HepG2 (cell line): Measurements from ENCODE around the gene ODAM. TPM values are rescaled to one million over a fixed set of nuclear protein-coding genes. Genes with fewer than 3 reads are reported as not detected.

Experiments used
- ATAC-seq: fragments of 200-7000 bp; cut with Tn5 transposase; 3 replicates; pipeline ENCODE4 v1.9.1; 2020; ENCODE audit warnings: mild to moderate bottlenecking, moderate library complexity
- BruUV-seq: library from RNA; stranded (reverse); fragments of 400-500 nt; replicated peaks from 2 replicates; lab custom pipeline; 2021; lab: Mats Ljungman, UMichigan
- CTCF ChIA-PET: fragments of 300-600 bp; formaldehyde crosslinking; extraction: SDS; loops from one replicate; lab custom pipeline; 2021; ENCODE audit warnings: low total read pairs, inconsistent platforms, low intra/inter-chr PET ratio; lab: Yijun Ruan, JAX
- POLR2A ChIA-PET: fragments of 350-600 bp; sonication (Branson Sonifier 250); formaldehyde crosslinking; loops from one replicate; lab custom pipeline; 2020; ENCODE audit warnings: antibody characterized with exemption, inconsistent platforms; lab: Yijun Ruan, JAX
- DNase-seq: peaks from one replicate; pipeline ENCODE4 v3.0.0-alpha.2; 2015; ENCODE audit warnings: low spot score
- FAIRE-seq: peaks from 3 replicates; lab custom pipeline; 2011; peaks lifted over from hg19 to GRCh38; lab: Jason Lieb, UNC
- H2AFZ ChIP-seq: one replicate; pipeline ENCODE4 v1.6.1; 2011; ENCODE audit warnings: low read length, inconsistent platforms
- H3K27ac ChIP-seq: fragments of 300-600 bp; 3 replicates; pipeline ENCODE4 v1.8.0; 2011; ENCODE audit warnings: mixed run types, mild to moderate bottlenecking, mixed read lengths, low read length, inconsistent platforms; ENCODE audit not compliant: insufficient read depth; ENCODE audit errors: extremely low read length
- H3K27me3 ChIP-seq, 2 experiments: fragments of 200-600 bp in 1 of 2; 2 replicates in 1 of 2; 3 replicates in 1 of 2; pipeline versions ENCODE4 v1.6.0 to v1.8.0; 2011; ENCODE audit warnings: low read length in 2 of 2, mild to moderate bottlenecking in 2 of 2, moderate library complexity in 2 of 2, inconsistent platforms in 1 of 2; ENCODE audit not compliant: insufficient read depth in 2 of 2, control insufficient read depth in 1 of 2
- H3K36me3 ChIP-seq, 2 experiments: fragments of 200-600 bp in 1 of 2; replicated peaks in 1 of 2; 2 replicates in 1 of 2; 3 replicates in 1 of 2; pipeline versions ENCODE4 v1.5.1 to v1.8.0; 2011; ENCODE audit warnings: low read length in 2 of 2, inconsistent platforms in 1 of 2; ENCODE audit not compliant: insufficient read depth in 2 of 2, control insufficient read depth in 1 of 2
- H3K4me1 ChIP-seq: 2 replicates; pipeline ENCODE4 v1.5.1; 2012; ENCODE audit warnings: low read length, inconsistent platforms; ENCODE audit not compliant: insufficient read depth
- H3K4me2 ChIP-seq: 2 replicates; pipeline ENCODE4 v1.6.0; 2011; ENCODE audit warnings: low read depth, low read length, inconsistent platforms
- H3K4me3 ChIP-seq, 3 experiments: fragments of 200-600 bp in 1 of 3; sonication (generic), shearing (Covaris generic) in 1 of 3; replicated peaks in 1 of 3; 2 replicates each; pipeline ENCODE4 v1.5.1; 2011 to 2016; ENCODE audit warnings: low read length in 3 of 3, inconsistent platforms in 2 of 3, low read depth in 2 of 3, mild to moderate bottlenecking in 2 of 3, control low read depth in 1 of 3, mixed read lengths in 1 of 3; ENCODE audit not compliant: insufficient read depth in 1 of 3
- H3K79me2 ChIP-seq: one replicate; pipeline ENCODE4 v1.6.1; 2011; ENCODE audit warnings: low read length, inconsistent platforms; ENCODE audit not compliant: insufficient read depth
- H3K9ac ChIP-seq: 2 replicates; pipeline ENCODE4 v1.6.0; 2011; ENCODE audit warnings: mild to moderate bottlenecking, low read depth, low read length, inconsistent platforms; ENCODE audit not compliant: insufficient read depth
- H3K9me3 ChIP-seq: 2 replicates; pipeline ENCODE4 v1.5.1; 2012; ENCODE audit warnings: mild to moderate bottlenecking, low read length
- H4K20me1 ChIP-seq: 2 replicates; pipeline ENCODE4 v1.6.0; 2011; ENCODE audit warnings: inconsistent platforms, mild to moderate bottlenecking, low read length, moderate library complexity; ENCODE audit not compliant: insufficient read depth
- ASH2L ChIP-seq: fragments of 300-600, 200-600 bp; sonication (generic); IDR thresholded peaks from 2 replicates; pipeline ENCODE4 v1.7.0; 2017; ENCODE audit warnings: low read depth, mild to moderate bottlenecking, moderate library complexity, mixed read lengths, low read length; ENCODE audit not compliant: insufficient read length
- BRD4 ChIP-seq: sonication (generic); formaldehyde crosslinking; IDR thresholded peaks from 2 replicates; pipeline ENCODE4 v1.4.0; 2020; ENCODE audit warnings: missing genetic modification reagents
- GABPA ChIP-seq, 2 experiments: IDR thresholded peaks; 2 replicates each; pipeline ENCODE4 v1.6.1; 2011 to 2016; ENCODE audit warnings: low read depth in 2 of 2, low read length in 1 of 2, missing biosample characterization in 1 of 2, missing genetic modification characterization in 1 of 2
- HOXA7 ChIP-seq: sonication (generic); formaldehyde crosslinking; IDR thresholded peaks from 2 replicates; pipeline ENCODE4 v1.8.1; 2022; ENCODE audit warnings: mild to moderate bottlenecking, missing genetic modification reagents, moderate library complexity
- IKZF1 ChIP-seq: fragments of 450-650 bp; IDR thresholded peaks from 2 replicates; pipeline ENCODE4 v1.7.1; 2016
- ZFX ChIP-seq: sonication (generic); formaldehyde crosslinking; IDR thresholded peaks from 2 replicates; pipeline ENCODE4 v1.4.0; 2020; ENCODE audit warnings: mild to moderate bottlenecking, low read depth, missing genetic modification reagents, moderate library complexity
- ZMYM4 ChIP-seq: sonication (generic); formaldehyde crosslinking; IDR thresholded peaks from 2 replicates; pipeline ENCODE4 v1.8.1; 2023; ENCODE audit warnings: mild to moderate bottlenecking, missing genetic modification reagents
- ZNF24 ChIP-seq: fragments of 450-650 bp; IDR thresholded peaks from 2 replicates; pipeline ENCODE4 v1.6.1; 2017; ENCODE audit warnings: antibody characterized with exemption, mild to moderate bottlenecking
- ZNF3 ChIP-seq: IDR thresholded peaks from 2 replicates; pipeline ENCODE4 v1.7.0; 2017; ENCODE audit warnings: inconsistent platforms
- ZNF569 ChIP-seq: sonication (generic); formaldehyde crosslinking; IDR thresholded peaks from 2 replicates; pipeline ENCODE4 v1.5.0; 2020; ENCODE audit warnings: mild to moderate bottlenecking, missing genetic modification reagents, moderate library complexity, borderline replicate concordance
- ZNF780A ChIP-seq: sonication (generic); formaldehyde crosslinking; IDR thresholded peaks from 2 replicates; pipeline ENCODE4 v1.8.0; 2022; ENCODE audit warnings: mild to moderate bottlenecking, missing genetic modification reagents, moderate library complexity
- WGBS: methylation state at CpG from one replicate; pipeline ENCODE4 v1.1.6; 2017; ENCODE audit warnings: low lambda C conversion rate; 5-methylcytosine and 5-hydroxymethylcytosine counted together
- in situ Hi-C: cut with HindIII; loops from 2 replicates; pipeline ENCODE4 v1.10.0; 2017; ENCODE audit warnings: low pct_unique_long_range_greater_than_20kb; ENCODE audit not compliant: extremely low pct_ligation_motif_present
- intact Hi-C: fragments of 100-400 bp; cut with micrococcal nuclease; formaldehyde crosslinking; loops from one replicate; pipeline ENCODE4 v1.10.0; 2022; ENCODE audit not compliant: unreplicated experiment
- polyA plus RNA-seq, 8 experiments: library from polyadenylated mRNA; depleted of rRNA in 3 of 8; stranded (reverse) in 7 of 8; unstranded in 1 of 8; fragments of >200 nt; fragmentation: Illumina TruSeq in 4 of 8; extraction: Trizol in 4 of 8; gene quantifications; 2 replicates each; pipeline versions ENCODE4 v1.2.1 to v1.2.3, GENCODE V29; 2011 to 2016; ENCODE audit warnings: low read depth in 4 of 8, missing spikeins in 1 of 8, mixed read lengths in 1 of 8; ENCODE audit not compliant: insufficient read depth in 1 of 8
- total RNA-seq, 5 experiments: library from RNA; depleted of rRNA; stranded (reverse); fragments of >200 nt; fragmentation: Illumina TruSeq; extraction: Trizol; gene quantifications; 2 replicates each; pipeline ENCODE4 v1.2.3, GENCODE V29; 2016; ENCODE audit warnings: low read depth in 1 of 5
- TF ChIP-seq, protein P1 (sequence below): sonication (generic); formaldehyde crosslinking; IDR thresholded peaks from 2 replicates; pipeline ENCODE4 v1.5.0; 2020; ENCODE audit warnings: mild to moderate bottlenecking, missing genetic modification reagents
- TF ChIP-seq, protein P2 (sequence below): sonication (generic); formaldehyde crosslinking; IDR thresholded peaks from 2 replicates; pipeline ENCODE4 v1.4.0; 2020; ENCODE audit warnings: missing genetic modification reagents, borderline replicate concordance

Gene ODAM
- total and polyA plus RNA-seq, 2 of the 13 experiments (the other 11 are each of a cell fraction or from before 2014, with no cell fraction given): 94.6 to 115 TPM

DNA sequence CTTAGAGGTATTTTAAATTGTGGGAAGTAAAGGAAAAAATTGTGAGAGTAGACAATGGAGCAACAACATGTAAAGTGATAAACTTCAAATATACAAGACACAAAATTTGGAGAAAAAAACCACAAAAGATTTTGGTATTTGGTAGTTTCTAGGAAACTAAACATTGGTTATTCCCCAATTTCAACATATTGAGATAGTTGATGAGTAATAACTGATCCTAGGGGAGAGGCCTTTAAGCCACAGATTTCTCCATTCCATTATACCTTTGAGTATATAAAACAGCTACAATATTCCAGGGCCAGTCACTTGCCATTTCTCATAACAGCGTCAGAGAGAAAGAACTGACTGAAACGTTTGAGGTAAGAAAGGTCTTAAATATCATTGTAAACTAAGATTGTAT is 30.3 kb downstream of the ODAM start, which contains the start of gene FDCSP:
FDCSP (plus strand) TSS at position 301 of the 400 bp plus-strand sequence. CDS start 5,071 bp downstream, outside the sequence.
- FAIRE-seq (no peak), ATAC-seq (no peak), DNase-seq (no peak)
- Histone ChIP-seq H2AFZ (no peak within 1 kb of the TSS), H3K36me3 (no peaks in the 10 kb centered on the region), H3K4me2 (no peak within 1 kb of the TSS), H3K9ac (no peak within 1 kb of the TSS), H3K79me2 (no peaks in the 10 kb centered on the region), H3K9me3 (no peaks in the 10 kb centered on the region), H3K4me3 (no peak within 1 kb of the TSS), H3K4me1 (no peaks in the 10 kb centered on the region), H3K27me3 (no peaks in the 10 kb centered on the region), H3K27ac (no peak within 1 kb of the TSS), H4K20me1 (no peaks in the 10 kb centered on the region)
- no TSS peak for BruUV-seq
- in situ Hi-C loops (no loop called here), intact Hi-C loops (no loop called here)
- CTCF ChIA-PET: no interaction called here
- TF ChIP-seq, protein P1, sequence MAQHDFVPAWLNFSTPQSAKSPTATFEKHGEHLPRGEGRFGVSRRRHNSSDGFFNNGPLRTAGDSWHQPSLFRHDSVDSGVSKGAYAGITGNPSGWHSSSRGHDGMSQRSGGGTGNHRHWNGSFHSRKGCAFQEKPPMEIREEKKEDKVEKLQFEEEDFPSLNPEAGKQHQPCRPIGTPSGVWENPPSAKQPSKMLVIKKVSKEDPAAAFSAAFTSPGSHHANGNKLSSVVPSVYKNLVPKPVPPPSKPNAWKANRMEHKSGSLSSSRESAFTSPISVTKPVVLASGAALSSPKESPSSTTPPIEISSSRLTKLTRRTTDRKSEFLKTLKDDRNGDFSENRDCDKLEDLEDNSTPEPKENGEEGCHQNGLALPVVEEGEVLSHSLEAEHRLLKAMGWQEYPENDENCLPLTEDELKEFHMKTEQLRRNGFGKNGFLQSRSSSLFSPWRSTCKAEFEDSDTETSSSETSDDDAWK: no peak
- TF ChIP-seq ZNF3: no peak
- no peak for TF ChIP-seq ZNF569 (CRISPR knock-in tag)
- TF ChIP-seq ZMYM4 (CRISPR knock-in tag): no peak
- TF ChIP-seq, protein P2, sequence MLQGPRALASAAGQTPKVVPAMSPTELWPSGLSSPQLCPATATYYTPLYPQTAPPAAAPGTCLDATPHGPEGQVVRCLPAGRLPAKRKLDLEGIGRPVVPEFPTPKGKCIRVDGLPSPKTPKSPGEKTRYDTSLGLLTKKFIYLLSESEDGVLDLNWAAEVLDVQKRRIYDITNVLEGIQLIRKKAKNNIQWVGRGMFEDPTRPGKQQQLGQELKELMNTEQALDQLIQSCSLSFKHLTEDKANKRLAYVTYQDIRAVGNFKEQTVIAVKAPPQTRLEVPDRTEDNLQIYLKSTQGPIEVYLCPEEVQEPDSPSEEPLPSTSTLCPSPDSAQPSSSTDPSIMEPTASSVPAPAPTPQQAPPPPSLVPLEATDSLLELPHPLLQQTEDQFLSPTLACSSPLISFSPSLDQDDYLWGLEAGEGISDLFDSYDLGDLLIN (CRISPR knock-in tag): no peak
- no peak for TF ChIP-seq ZFX (CRISPR knock-in tag)
- no peak for TF ChIP-seq GABPA (IDR thresholded peaks at IDR 0.05; ENCODE audit: low read depth, low read length)
- no peak for TF ChIP-seq GABPA (CRISPR knock-in tag; IDR thresholded peaks at IDR 0.05; ENCODE audit: low read depth)
- TF ChIP-seq ZNF780A (CRISPR knock-in tag): no peak
- no peak for TF ChIP-seq ZNF24
- no peak for TF ChIP-seq IKZF1
- TF ChIP-seq BRD4 (CRISPR knock-in tag): no peak
- TF ChIP-seq HOXA7 (CRISPR knock-in tag): no peak
- no peak for TF ChIP-seq ASH2L
- POLR2A ChIA-PET: no interaction called here
- 71% methylated on average over 2 of the region's 2 CpGs for WGBS
